ENCODE results near the gene TMC3.

The TMC3 gene

DNA sequence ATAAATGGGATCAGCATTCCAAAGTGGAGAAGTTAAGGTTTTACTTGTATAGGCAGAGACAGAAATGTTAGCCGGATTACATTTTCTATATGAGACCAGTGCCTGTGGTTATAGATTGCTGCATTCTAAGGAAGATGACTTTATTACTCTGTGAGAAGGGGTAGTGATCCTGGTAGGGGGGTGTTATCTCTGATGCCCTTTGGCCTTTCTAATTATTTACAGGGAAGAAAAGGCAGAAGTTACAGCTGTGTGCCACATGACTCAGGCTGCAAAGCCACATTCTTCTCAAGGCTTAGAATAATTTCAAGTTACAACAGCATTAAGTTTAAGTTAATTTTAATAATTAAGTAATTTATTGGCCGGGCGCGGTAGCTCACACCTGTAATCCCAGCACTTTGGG lies 2.2 kb upstream of the TMC3 start:
- TF ChIP-seq, protein P1, sequence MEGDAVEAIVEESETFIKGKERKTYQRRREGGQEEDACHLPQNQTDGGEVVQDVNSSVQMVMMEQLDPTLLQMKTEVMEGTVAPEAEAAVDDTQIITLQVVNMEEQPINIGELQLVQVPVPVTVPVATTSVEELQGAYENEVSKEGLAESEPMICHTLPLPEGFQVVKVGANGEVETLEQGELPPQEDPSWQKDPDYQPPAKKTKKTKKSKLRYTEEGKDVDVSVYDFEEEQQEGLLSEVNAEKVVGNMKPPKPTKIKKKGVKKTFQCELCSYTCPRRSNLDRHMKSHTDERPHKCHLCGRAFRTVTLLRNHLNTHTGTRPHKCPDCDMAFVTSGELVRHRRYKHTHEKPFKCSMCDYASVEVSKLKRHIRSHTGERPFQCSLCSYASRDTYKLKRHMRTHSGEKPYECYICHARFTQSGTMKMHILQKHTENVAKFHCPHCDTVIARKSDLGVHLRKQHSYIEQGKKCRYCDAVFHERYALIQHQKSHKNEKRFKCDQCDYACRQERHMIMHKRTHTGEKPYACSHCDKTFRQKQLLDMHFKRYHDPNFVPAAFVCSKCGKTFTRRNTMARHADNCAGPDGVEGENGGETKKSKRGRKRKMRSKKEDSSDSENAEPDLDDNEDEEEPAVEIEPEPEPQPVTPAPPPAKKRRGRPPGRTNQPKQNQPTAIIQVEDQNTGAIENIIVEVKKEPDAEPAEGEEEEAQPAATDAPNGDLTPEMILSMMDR (IDR thresholded peaks at IDR 0.05; ENCODE audit: low read length): no peak
- no peak for TF ChIP-seq EZH2 (IDR thresholded peaks at IDR 0.05; ENCODE audit: borderline replicate concordance, low read length)
- H2AFZ ChIP-seq (ENCODE audit: low read length): no peak overlapping the region
- H3K27ac ChIP-seq (ENCODE audit: low read depth, low read length, poor library complexity, severe bottlenecking): no peak overlapping the region
- H3F3A ChIP-seq (ENCODE audit: insufficient read depth, low read length): no peaks in the 10 kb centered on the region
- no peaks in the 10 kb centered on the region for H3K27me3 ChIP-seq (ENCODE audit: insufficient read depth, low read length)
- no peaks in the 10 kb centered on the region for H3K36me3 ChIP-seq (ENCODE audit: insufficient read depth, low read length)
- no peaks in the 10 kb centered on the region for H3K79me2 ChIP-seq (ENCODE audit: insufficient read depth, low read length)
- no peaks in the 10 kb centered on the region for H3K9me3 ChIP-seq (ENCODE audit: low read length)
- H3K9ac ChIP-seq (ENCODE audit: low read length): no peak overlapping the region
- no peaks in the 10 kb centered on the region for H3K4me1 ChIP-seq (ENCODE audit: insufficient read depth, low read length, severe bottlenecking)
- no peak overlapping the region for H3K4me2 ChIP-seq (ENCODE audit: low read length)
- no peaks in the 10 kb centered on the region for H4K20me1 ChIP-seq (ENCODE audit: insufficient read depth, low read length)
- no peaks in the 10 kb centered on the region for H3K9me2 ChIP-seq (ENCODE audit: low read depth, low read length)
- no peak overlapping the region for H3K4me3 ChIP-seq (ENCODE audit: low read depth, low read length, poor library complexity, severe bottlenecking)

DNA sequence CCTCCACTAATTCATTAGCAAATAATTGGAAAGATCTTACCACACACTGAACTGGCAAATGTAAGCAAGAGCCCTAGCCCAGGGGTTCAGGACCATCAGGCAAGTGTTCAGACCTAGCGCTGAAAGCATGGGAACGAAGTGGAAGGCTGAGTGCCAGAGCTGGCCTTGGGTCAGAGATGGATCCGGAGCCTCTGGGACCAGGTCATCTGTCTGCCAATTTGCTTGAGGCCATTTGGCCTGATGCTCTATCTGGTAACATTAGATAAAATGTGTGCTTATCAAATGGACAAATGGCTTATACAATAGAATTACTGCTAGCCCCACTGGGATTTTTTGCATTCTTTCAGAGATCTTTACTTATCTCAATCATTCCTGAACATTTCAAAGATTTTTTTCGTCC lies 1.4 kb upstream of the TMC3 start:
- H3K27ac ChIP-seq (ENCODE audit: low read depth, low read length, poor library complexity, severe bottlenecking): no peak overlapping the region
- no peak overlapping the region for H3K4me3 ChIP-seq (ENCODE audit: low read depth, low read length, poor library complexity, severe bottlenecking)
- no peaks in the 10 kb centered on the region for H3K9me3 ChIP-seq (ENCODE audit: low read length)
- TF ChIP-seq, protein P1 (IDR thresholded peaks at IDR 0.05; ENCODE audit: low read length): no peak
- TF ChIP-seq EZH2 (IDR thresholded peaks at IDR 0.05; ENCODE audit: borderline replicate concordance, low read length): no peak
- H3K36me3 ChIP-seq (ENCODE audit: insufficient read depth, low read length): no peaks in the 10 kb centered on the region
- no peaks in the 10 kb centered on the region for H3K79me2 ChIP-seq (ENCODE audit: insufficient read depth, low read length)
- no peak overlapping the region for H3K4me2 ChIP-seq (ENCODE audit: low read length)
- no peak overlapping the region for H2AFZ ChIP-seq (ENCODE audit: low read length)
- no peaks in the 10 kb centered on the region for H3K9me2 ChIP-seq (ENCODE audit: low read depth, low read length)
- H4K20me1 ChIP-seq (ENCODE audit: insufficient read depth, low read length): no peaks in the 10 kb centered on the region
- no peaks in the 10 kb centered on the region for H3F3A ChIP-seq (ENCODE audit: insufficient read depth, low read length)
- no peaks in the 10 kb centered on the region for H3K4me1 ChIP-seq (ENCODE audit: insufficient read depth, low read length, severe bottlenecking)
- H3K27me3 ChIP-seq (ENCODE audit: insufficient read depth, low read length): no peaks in the 10 kb centered on the region
- H3K9ac ChIP-seq (ENCODE audit: low read length): no peak overlapping the region

DNA sequence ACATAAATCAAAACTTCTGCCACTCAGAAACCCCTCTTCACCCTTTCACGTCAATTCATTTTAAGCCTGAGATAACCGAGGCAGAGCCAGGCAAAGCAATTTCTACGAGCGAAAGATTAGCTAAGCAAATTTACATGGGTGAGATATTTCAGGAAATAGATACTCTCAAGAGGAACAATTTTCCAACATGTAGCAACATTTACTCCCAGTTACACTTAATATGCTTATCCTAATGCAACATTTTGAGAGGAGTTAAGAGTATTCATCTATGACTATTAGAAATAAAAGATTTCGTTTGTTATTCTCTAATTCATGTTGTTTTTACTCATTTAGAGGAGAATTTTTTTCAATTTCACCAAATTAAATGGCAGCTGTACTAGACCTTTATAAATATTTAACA lies 837 bp downstream of the TMC3 start:
- Histone ChIP-seq H3K4me2 (ENCODE audit: low read length) (no peak overlapping the region), H2AFZ (ENCODE audit: low read length) (no peak overlapping the region), H3K79me2 (ENCODE audit: insufficient read depth, low read length) (no peaks in the 10 kb centered on the region), H3K4me3 (ENCODE audit: low read depth, low read length, poor library complexity, severe bottlenecking) (no peak overlapping the region), H3K9me2 (ENCODE audit: low read depth, low read length) (no peaks in the 10 kb centered on the region), H3K4me1 (ENCODE audit: insufficient read depth, low read length, severe bottlenecking) (no peaks in the 10 kb centered on the region), H4K20me1 (ENCODE audit: insufficient read depth, low read length) (no peaks in the 10 kb centered on the region), H3K27me3 (ENCODE audit: insufficient read depth, low read length) (no peaks in the 10 kb centered on the region), H3K27ac (ENCODE audit: low read depth, low read length, poor library complexity, severe bottlenecking) (no peak overlapping the region), H3K9me3 (ENCODE audit: low read length) (no peaks in the 10 kb centered on the region), H3K9ac (ENCODE audit: low read length) (no peak overlapping the region), H3K36me3 (ENCODE audit: insufficient read depth, low read length) (no peaks in the 10 kb centered on the region), H3F3A (ENCODE audit: insufficient read depth, low read length) (no peaks in the 10 kb centered on the region)
- no peak for TF ChIP-seq EZH2 (IDR thresholded peaks at IDR 0.05; ENCODE audit: borderline replicate concordance, low read length)
- TF ChIP-seq, protein P1 (IDR thresholded peaks at IDR 0.05; ENCODE audit: low read length): no peak
